H1 (cell line): ENCODE data around the gene LPP. TPM values are rescaled to one million over a fixed set of nuclear protein-coding genes. Genes with fewer than 3 reads are reported as not detected.

Experiments
- CTCF ChIA-PET: fragments of 300-600 bp; sonication (Branson Sonifier 250); formaldehyde crosslinking; loops from one replicate; lab custom pipeline; 2021; ENCODE audit not compliant: partially characterized antibody; lab: Charles Lee
- POLR2A ChIA-PET: fragments of 300-600 bp; sonication (Branson Sonifier 250); formaldehyde crosslinking; loops from one replicate; lab custom pipeline; 2021; ENCODE audit warnings: inconsistent platforms; ENCODE audit not compliant: partially characterized antibody; lab: Charles Lee
- DNase-seq, 2 experiments: peaks; one replicate each; pipeline versions ENCODE4 v3.0.0 to v3.0.0-alpha.2; 2010 to 2022; ENCODE audit warnings: low spot score in 2 of 2, low read depth in 1 of 2, mixed read lengths in 1 of 2
- FAIRE-seq: peaks from 2 replicates; lab custom pipeline; 2011; peaks lifted over from hg19 to GRCh38; lab: Jason Lieb, UNC
- H2AFZ ChIP-seq: 2 replicates; pipeline ENCODE4 v1.8.1; 2012; ENCODE audit warnings: low read length, inconsistent platforms
- H2AK5ac ChIP-seq: 2 replicates; pipeline ENCODE4 v1.6.1; 2013; ENCODE audit warnings: low read depth, low read length
- H2BK120ac ChIP-seq: replicated peaks from 2 replicates; pipeline ENCODE3; 2013; ENCODE audit warnings: low read depth, low read length, inconsistent platforms
- H2BK12ac ChIP-seq: 2 replicates; pipeline ENCODE4 v1.6.1; 2013; ENCODE audit warnings: low read depth, low read length
- H2BK15ac ChIP-seq: 2 replicates; pipeline ENCODE4 v1.6.1; 2013; ENCODE audit warnings: low read length
- H2BK20ac ChIP-seq: 2 replicates; pipeline ENCODE4 v1.6.1; 2013; ENCODE audit warnings: low read length
- H2BK5ac ChIP-seq: 2 replicates; pipeline ENCODE4 v1.6.1; 2013; ENCODE audit warnings: low read depth, low read length
- H3K14ac ChIP-seq: 2 replicates; pipeline ENCODE4 v1.6.1; 2013; ENCODE audit warnings: inconsistent platforms; ENCODE audit not compliant: insufficient read length
- H3K18ac ChIP-seq: 2 replicates; pipeline ENCODE4 v1.6.1; 2013; ENCODE audit warnings: low read length; ENCODE audit errors: extremely low read depth
- H3K23ac ChIP-seq: 2 replicates; pipeline ENCODE4 v1.6.1; 2013; ENCODE audit warnings: inconsistent platforms; ENCODE audit not compliant: insufficient read length
- H3K23me2 ChIP-seq: 2 replicates; pipeline ENCODE4 v1.6.1; 2013; ENCODE audit warnings: low read depth, low read length
- H3K27ac ChIP-seq: 2 replicates; pipeline ENCODE4 v1.6.1; 2011; ENCODE audit warnings: low read depth, low read length, inconsistent platforms
- H3K27me3 ChIP-seq, 4 experiments: replicated peaks in 1 of 4; 1 replicate in 1 of 4; 2 replicates in 3 of 4; pipeline versions ENCODE4 v1.6.1 to v1.8.1; 2011 to 2013; ENCODE audit warnings: low read length in 3 of 4, mild to moderate bottlenecking in 3 of 4, inconsistent platforms in 2 of 4, mixed read lengths in 2 of 4, moderate library complexity in 1 of 4; ENCODE audit not compliant: control insufficient read depth in 3 of 4, insufficient read depth in 3 of 4; ENCODE audit errors: extremely low read depth in 1 of 4
- H3K36me3 ChIP-seq, 4 experiments: 2 replicates each; pipeline versions ENCODE4 v1.6.1 to v1.8.1; 2011 to 2013; ENCODE audit warnings: mild to moderate bottlenecking in 4 of 4, low read length in 3 of 4, moderate library complexity in 2 of 4, control low read depth in 1 of 4, inconsistent platforms in 1 of 4; ENCODE audit not compliant: insufficient read depth in 4 of 4, control insufficient read depth in 2 of 4
- H3K4ac ChIP-seq: replicated peaks from 2 replicates; pipeline ENCODE3; 2013; ENCODE audit warnings: low read length, low read depth, mixed read lengths, inconsistent platforms; ENCODE audit not compliant: insufficient read length
- H3K4me1 ChIP-seq, 4 experiments: replicated peaks in 1 of 4; 1 replicate in 1 of 4; 2 replicates in 3 of 4; pipeline versions ENCODE4 v1.6.1 to v1.8.1; 2011 to 2013; ENCODE audit warnings: low read length in 3 of 4, inconsistent platforms in 2 of 4, mixed read lengths in 1 of 4; ENCODE audit not compliant: insufficient read depth in 4 of 4, control insufficient read depth in 3 of 4
- H3K4me2 ChIP-seq, 2 experiments: 2 replicates each; pipeline versions ENCODE4 v1.6.1 to v1.8.1; 2011 to 2013; ENCODE audit warnings: low read depth in 2 of 2, low read length in 2 of 2, control low read depth in 1 of 2, inconsistent platforms in 1 of 2, mild to moderate bottlenecking in 1 of 2; ENCODE audit not compliant: insufficient read depth in 1 of 2
- H3K4me3 ChIP-seq, 4 experiments: fragments of 200-600, 300-600 bp in 1 of 4; sonication (generic), shearing (Covaris generic), sonication (Bioruptor Twin) in 1 of 4; 2 replicates each; pipeline versions ENCODE4 v1.5.1 to v1.8.1; 2011 to 2016; ENCODE audit warnings: low read length in 4 of 4, low read depth in 3 of 4, control low read depth in 2 of 4, inconsistent platforms in 2 of 4, mild to moderate bottlenecking in 2 of 4, mixed read lengths in 1 of 4, moderate library complexity in 1 of 4; ENCODE audit not compliant: insufficient read depth in 2 of 4; ENCODE audit errors: extremely low read depth in 1 of 4
- H3K56ac ChIP-seq: replicated peaks from 2 replicates; pipeline ENCODE3; 2013; ENCODE audit warnings: low read depth, mild to moderate bottlenecking, mixed read lengths, low read length, inconsistent platforms; ENCODE audit not compliant: insufficient read length
- H3K79me1 ChIP-seq: 2 replicates; pipeline ENCODE4 v1.6.1; 2013; ENCODE audit warnings: low read depth, low read length, control low read depth
- H3K79me2 ChIP-seq, 2 experiments: 2 replicates each; pipeline versions ENCODE4 v1.6.1 to v1.8.1; 2012 to 2013; ENCODE audit warnings: low read length in 2 of 2, mild to moderate bottlenecking in 2 of 2, inconsistent platforms in 1 of 2; ENCODE audit not compliant: insufficient read depth in 2 of 2, control insufficient read depth in 1 of 2
- H3K9ac ChIP-seq, 4 experiments: replicated peaks in 1 of 4; 1 replicate in 1 of 4; 2 replicates in 3 of 4; pipeline versions ENCODE4 v1.6.1 to v1.8.1; 2011 to 2013; ENCODE audit warnings: low read depth in 3 of 4, low read length in 3 of 4, control low read depth in 2 of 4, mild to moderate bottlenecking in 2 of 4, moderate library complexity in 2 of 4, inconsistent platforms in 1 of 4; ENCODE audit errors: extremely low read depth in 1 of 4
- H3K9me3 ChIP-seq, 2 experiments: 2 replicates each; pipeline versions ENCODE4 v1.6.1 to v1.8.1; 2012 to 2013; ENCODE audit warnings: mild to moderate bottlenecking in 2 of 2, moderate library complexity in 2 of 2, control low read depth in 1 of 2, inconsistent platforms in 1 of 2, low read depth in 1 of 2, low read length in 1 of 2, mixed read lengths in 1 of 2; ENCODE audit not compliant: insufficient read depth in 2 of 2
- H4K20me1 ChIP-seq, 2 experiments: replicated peaks in 1 of 2; 2 replicates each; pipeline versions ENCODE3 to v1.8.1; 2011 to 2013; ENCODE audit warnings: inconsistent platforms in 2 of 2, low read length in 2 of 2, mild to moderate bottlenecking in 1 of 2; ENCODE audit not compliant: insufficient read depth in 2 of 2, control insufficient read depth in 1 of 2
- H4K5ac ChIP-seq: 2 replicates; pipeline ENCODE4 v1.6.1; 2013; ENCODE audit warnings: low read length, low read depth, mixed read lengths, inconsistent platforms; ENCODE audit not compliant: insufficient read length
- H4K8ac ChIP-seq: 2 replicates; pipeline ENCODE4 v1.8.0; 2013; ENCODE audit warnings: mild to moderate bottlenecking, moderate library complexity, low read length, inconsistent platforms; ENCODE audit not compliant: insufficient read depth; ENCODE audit errors: extremely low read depth
- H4K91ac ChIP-seq: replicated peaks from 2 replicates; pipeline ENCODE3; 2013; ENCODE audit warnings: low read length, mixed read lengths, inconsistent platforms; ENCODE audit not compliant: insufficient read length
- EGR1 ChIP-seq: IDR thresholded peaks from 2 replicates; pipeline ENCODE4 v1.6.1; 2011; ENCODE audit warnings: low read depth, low read length, borderline replicate concordance
- EZH2 ChIP-seq: fragments of 200-600 bp; sonication (generic); IDR thresholded peaks from 2 replicates; pipeline ENCODE4 v1.7.1; 2012; ENCODE audit warnings: low read depth, mild to moderate bottlenecking, moderate library complexity, low read length, inconsistent platforms; ENCODE audit not compliant: severe bottlenecking
- HDAC2 ChIP-seq, 2 experiments: fragments of 300-600 bp in 1 of 2; sonication (generic) in 1 of 2; IDR thresholded peaks; 2 replicates each; pipeline ENCODE4 v1.6.1; 2011 to 2012; ENCODE audit warnings: low read depth in 2 of 2, low read length in 2 of 2, mild to moderate bottlenecking in 2 of 2, moderate library complexity in 2 of 2, borderline replicate concordance in 1 of 2, inconsistent platforms in 1 of 2
- JUN ChIP-seq: IDR thresholded peaks from 2 replicates; pipeline ENCODE4 v1.6.1; 2011; ENCODE audit warnings: low read depth, mild to moderate bottlenecking, improper control_type of control experiment, low read length
- JUND ChIP-seq: IDR thresholded peaks from 2 replicates; pipeline ENCODE4 v1.6.1; 2011; ENCODE audit warnings: mild to moderate bottlenecking, improper control_type of control experiment, low read length
- MAFK ChIP-seq: IDR thresholded peaks from 2 replicates; pipeline ENCODE4 v1.6.1; 2012; ENCODE audit warnings: low read depth, mild to moderate bottlenecking, improper control_type of control experiment, low read length
- POLR2A ChIP-seq, 2 experiments: IDR thresholded peaks; 1 replicate in 1 of 2; 2 replicates in 1 of 2; pipeline ENCODE4 v1.6.1; 2011; ENCODE audit warnings: low read depth in 2 of 2, low read length in 2 of 2, mild to moderate bottlenecking in 2 of 2; ENCODE audit errors: control extremely low read depth in 1 of 2
- POLR2AphosphoS5 ChIP-seq: IDR thresholded peaks from 2 replicates; pipeline ENCODE4 v1.6.1; 2011; ENCODE audit warnings: low read depth, low read length
- SP1 ChIP-seq: IDR thresholded peaks from 2 replicates; pipeline ENCODE4 v1.6.1; 2011; ENCODE audit warnings: low read depth, low read length
- SP2 ChIP-seq: IDR thresholded peaks from 2 replicates; pipeline ENCODE4 v1.6.1; 2012; ENCODE audit warnings: mild to moderate bottlenecking, low read length, inconsistent platforms
- TAF1 ChIP-seq: IDR thresholded peaks from 2 replicates; pipeline ENCODE4 v1.6.1; 2011; ENCODE audit warnings: mild to moderate bottlenecking, low read depth, low read length
- TCF12 ChIP-seq: IDR thresholded peaks from 2 replicates; pipeline ENCODE4 v1.6.1; 2011; ENCODE audit warnings: low read depth, mild to moderate bottlenecking, low read length
- YY1 ChIP-seq: IDR thresholded peaks from 2 replicates; pipeline ENCODE4 v1.6.1; 2011; ENCODE audit warnings: low read depth, mild to moderate bottlenecking, low read length
- WGBS, 2 experiments: shearing (Covaris generic) in 1 of 2; methylation state at CpG; one replicate each; pipeline versions ENCODE4 v1.1.6 to v1.1.7; 2013 to 2015; ENCODE audit warnings: low lambda C conversion rate in 2 of 2, mixed read lengths in 2 of 2, inconsistent platforms in 1 of 2, low coverage in 1 of 2, missing lambda C conversion rate in 1 of 2; ENCODE audit not compliant: insufficient replicate concordance in 2 of 2, insufficient coverage in 1 of 2, insufficient read length in 1 of 2; ENCODE audit errors: extremely low coverage in 1 of 2, missing lambda C conversion rate in 1 of 2; 5-methylcytosine and 5-hydroxymethylcytosine counted together
- polyA plus RNA-seq, 7 experiments: library from polyadenylated mRNA; depleted of rRNA in 3 of 7; stranded (reverse) in 5 of 7; unstranded in 2 of 7; fragments of >200 nt in 5 of 7; fragments of 200-250 nt in 2 of 7; gene quantifications; 1 replicate in 5 of 7; 2 replicates in 1 of 7; 4 replicates in 1 of 7; pipeline versions ENCODE4 v1.2.1 to v1.2.3, GENCODE V29; 2011 to 2013; ENCODE audit warnings: missing spikeins in 2 of 7, mixed read lengths in 2 of 7
- total RNA-seq: library from RNA; stranded (reverse); fragmentation: NEBNext Ultra II Directional; extraction: Animal tissue kit (Norgen Biotek cat#: 25700); gene quantifications from 2 replicates; pipeline ENCODE4 v1.2.1, GENCODE V29; 2021
- TF ChIP-seq, protein P1 (sequence below): IDR thresholded peaks from 2 replicates; pipeline ENCODE4 v1.6.1; 2011; ENCODE audit warnings: low read depth, mild to moderate bottlenecking, low read length; ENCODE audit not compliant: insufficient read depth
- TF ChIP-seq, protein P2 (sequence below): IDR thresholded peaks from 2 replicates; pipeline ENCODE4 v1.6.1; 2012; ENCODE audit warnings: inconsistent platforms

LPP gene
- total and polyA plus RNA-seq, 2 of the 8 experiments (the other 6 are each of a cell fraction or from before 2014, with no cell fraction given) = 10.0 to 53.3 TPM

DNA sequence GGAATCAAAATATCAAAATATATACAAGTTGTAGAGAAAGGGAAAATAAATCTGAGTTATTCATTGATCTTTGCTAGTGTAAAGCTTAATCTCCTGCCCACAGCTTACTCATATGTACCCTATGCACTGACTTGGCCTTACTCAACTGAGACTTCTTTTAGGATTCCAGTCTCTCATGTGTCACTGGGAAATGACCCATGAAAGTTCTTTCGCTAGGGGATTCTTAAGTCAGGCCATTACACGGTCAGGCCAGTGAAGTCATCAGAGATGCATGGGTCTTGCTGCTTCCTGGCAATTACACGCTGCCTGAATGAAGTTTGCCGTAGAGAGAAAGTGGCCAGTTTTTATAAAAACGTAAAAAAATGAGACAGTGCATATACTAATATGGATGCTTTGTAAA is 20.7 kb upstream of the LPP start:
- Histone ChIP-seq H3K9me3 (no peaks in the 10 kb centered on the region), H3K9ac (no peak overlapping the region), H3K4me3 (no peak overlapping the region), H3K27me3 (no peaks in the 10 kb centered on the region), H2BK20ac (no peak overlapping the region), H2AK5ac (no peak overlapping the region), H4K5ac (no peak overlapping the region), H3K4me1 (peaks cover 0 to 4% (median 0%) of the 10 kb centered on the region in 4 experiments; a peak in 1 of 7 replicates), H3K18ac (no peak overlapping the region), H3K56ac (no peak overlapping the region), H4K20me1 (no peaks in the 10 kb centered on the region), H3K27ac (no peak overlapping the region), H2BK120ac (no peak overlapping the region), H2BK15ac (no peak overlapping the region), H3K14ac (no peak overlapping the region), H3K23ac (no peak overlapping the region), H2AFZ (no peak overlapping the region), H2BK12ac (no peak overlapping the region), H3K4me2 (no peak overlapping the region), H3K36me3 (no peaks in the 10 kb centered on the region), H3K4ac (no peak overlapping the region), H4K91ac (no peak overlapping the region), H2BK5ac (no peak overlapping the region), H4K8ac (no peak overlapping the region), H3K79me2 (no peaks in the 10 kb centered on the region), H3K79me1 (no peaks in the 10 kb centered on the region), H3K23me2 (no peaks in the 10 kb centered on the region)
- ChIA-PET POLR2A (interaction anchor here (1.0 kb wide), 1 partner anchor 20 kb away, joined by 6 read pairs; the partner anchor contains the start of gene LPP), CTCF (no interaction called here)
- no peak for DNase-seq
- FAIRE-seq = no peak
- 93% methylated on average over 5 of the region's 5 CpGs; no CpG with 5 or more reads in 1 of the 2 experiments for WGBS, 2 experiments
- TF ChIP-seq JUND (no peak), SP1 (no peak), TCF12 (no peak), POLR2AphosphoS5 (no peak), HDAC2 (IDR thresholded peaks at IDR 0.05; ENCODE audit: borderline replicate concordance in 1 of 2, low read depth in 2 of 2, low read length in 2 of 2) (no peak), POLR2A (IDR thresholded peaks at IDR 0.05; ENCODE audit: control extremely low read depth in 1 of 2, low read depth in 2 of 2, low read length in 2 of 2) (no peak), TAF1 (no peak), EGR1 (no peak), MAFK (no peak), JUN (no peak), YY1 (no peak), EZH2 (no peak), SP2 (no peak)
- TF ChIP-seq, protein P1, sequence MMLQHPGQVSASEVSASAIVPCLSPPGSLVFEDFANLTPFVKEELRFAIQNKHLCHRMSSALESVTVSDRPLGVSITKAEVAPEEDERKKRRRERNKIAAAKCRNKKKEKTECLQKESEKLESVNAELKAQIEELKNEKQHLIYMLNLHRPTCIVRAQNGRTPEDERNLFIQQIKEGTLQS = no peak
- TF ChIP-seq, protein P2, sequence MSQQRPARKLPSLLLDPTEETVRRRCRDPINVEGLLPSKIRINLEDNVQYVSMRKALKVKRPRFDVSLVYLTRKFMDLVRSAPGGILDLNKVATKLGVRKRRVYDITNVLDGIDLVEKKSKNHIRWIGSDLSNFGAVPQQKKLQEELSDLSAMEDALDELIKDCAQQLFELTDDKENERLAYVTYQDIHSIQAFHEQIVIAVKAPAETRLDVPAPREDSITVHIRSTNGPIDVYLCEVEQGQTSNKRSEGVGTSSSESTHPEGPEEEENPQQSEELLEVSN = no peak
